Measurements from ENCODE around the gene CBX7. TPM values are rescaled to one million over a fixed set of nuclear protein-coding genes. Genes with fewer than 3 reads are reported as not detected.
A peak's percentile ranks its signal among the peaks of the same experiment; 100 is the strongest.

Gene CBX7
- total and polyA plus RNA-seq, 12 donors: 34.5 to 85.8 (median 75.8) TPM

- Histone ChIP-seq H3K27me3 (peaks cover 0 to 18% (median 0%) of the 10 kb centered on the region in 7 donors), H3K9me3 (no peaks in the 10 kb centered on the region), H3K36me3 (peaks cover 0 to 31% (median 0%) of the 10 kb centered on the region in 9 donors), H3K4me1 (peaks cover 14 to 74% (median 62%) of the 10 kb centered on the region in 9 donors), H3K27ac (peak overlapping the region in 8 of 10 donors; percentile 18 to 97 (median 95)), H3K4me3 (peak overlapping the region in 7 of 10 donors; percentile 87 to 99 (median 96))
- TF ChIP-seq CTCF (IDR thresholded peaks at IDR 0.05): no peak
- ATAC-seq: peak in 1 of 8 donors; percentile 2
- intact Hi-C loops (cut with DNase I): loop anchor here in 2 of 10 donors (5.0 kb wide), 3 partner anchors 166 to 891 kb away; partner anchors contain the start of gene RPL3 (in 2 of the 2)
- WGBS, 2 donors: 48 to 55% methylated on average over 6 of the region's 6 CpGs
- DNase-seq: no peak
Measured at GRCh38 chr22:39150848-39151215, 1.6 kb downstream of the CBX7 start.

- peak overlapping the region in 2 of 10 donors; percentile 93 to 99 for H3K4me3 ChIP-seq
- H3K27ac ChIP-seq: peak overlapping the region in 7 of 10 donors; percentile 18 to 97 (median 94)
- peaks cover 14 to 75% (median 63%) of the 10 kb centered on the region in 9 donors for H3K4me1 ChIP-seq
- WGBS, 2 donors: 76 to 82% methylated on average over 16 of the region's 16 CpGs
- ATAC-seq (no peak), DNase-seq (no peak)
- peaks cover 0 to 18% (median 0%) of the 10 kb centered on the region in 7 donors for H3K27me3 ChIP-seq
- no peak for TF ChIP-seq CTCF (IDR thresholded peaks at IDR 0.05)
- no peaks in the 10 kb centered on the region for H3K9me3 ChIP-seq
- intact Hi-C loops (cut with DNase I): loop anchor here in 2 of 10 donors (5.0 kb wide), 3 partner anchors 167 to 892 kb away; partner anchors contain the start of gene RPL3 (in 2 of the 2)
- H3K36me3 ChIP-seq: peaks cover 0 to 31% (median 0%) of the 10 kb centered on the region in 9 donors
Measured at GRCh38 chr22:39149915-39150847, 2.3 kb downstream of the CBX7 start.

DNA sequence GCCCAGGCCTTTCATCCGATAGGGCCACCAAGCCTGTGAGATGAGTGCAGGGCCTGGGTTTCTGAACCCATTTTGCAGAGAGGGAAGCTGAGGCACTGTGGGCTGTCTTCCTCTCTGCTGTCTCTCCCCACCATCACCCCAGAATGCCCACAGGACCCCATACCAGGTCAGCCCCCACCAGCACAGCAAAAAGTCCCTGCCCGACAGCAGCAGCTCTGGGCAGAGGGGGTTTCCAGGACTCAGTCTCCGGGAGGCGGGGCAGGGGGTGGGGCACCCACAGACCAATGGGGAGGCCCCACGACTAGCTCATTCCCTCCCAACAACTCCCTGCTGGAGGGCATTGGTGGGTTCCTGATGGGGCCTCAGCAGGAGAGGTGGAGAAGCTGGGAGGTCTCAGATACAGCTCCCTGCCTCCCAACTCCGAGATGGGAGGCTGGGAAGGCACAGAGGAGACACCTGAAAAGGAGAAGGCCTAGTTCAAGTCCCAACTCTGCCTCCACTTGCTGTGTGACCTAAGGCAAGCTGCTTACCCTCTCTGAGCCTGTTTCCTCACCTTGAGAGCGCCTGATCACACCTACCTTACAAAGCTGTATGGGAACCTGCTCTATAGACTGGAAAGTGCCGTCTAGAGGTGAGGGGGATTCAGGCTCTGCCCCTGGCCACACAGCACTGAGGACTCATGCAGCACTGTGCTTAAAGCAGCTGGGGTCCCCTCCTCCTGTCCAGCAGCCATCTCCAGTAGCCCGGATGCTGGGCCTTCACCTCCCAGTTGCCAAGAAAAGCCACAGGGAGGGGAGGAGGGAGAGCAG lies 3.5 kb downstream of the CBX7 start:
- TF ChIP-seq CTCF (IDR thresholded peaks at IDR 0.05): no peak
- no peaks in the 10 kb centered on the region for H3K9me3 ChIP-seq
- ATAC-seq (no peak), DNase-seq (peak in 1 of 2 donors; percentile 58)
- intact Hi-C loops (cut with DNase I): no loop called here
- peaks cover 0 to 31% (median 0%) of the 10 kb centered on the region in 9 donors for H3K36me3 ChIP-seq
- H3K4me3 ChIP-seq: no peak overlapping the region
- peak overlapping the region in 8 of 10 donors; percentile 31 to 96 (median 66) for H3K27ac ChIP-seq
- peaks cover 0 to 11% (median 0%) of the 10 kb centered on the region in 7 donors for H3K27me3 ChIP-seq
- 57 to 66% methylated on average over 9 of the region's 9 CpGs for WGBS, 2 donors
- H3K4me1 ChIP-seq: peaks cover 14 to 88% (median 75%) of the 10 kb centered on the region in 9 donors

Measured in heart right ventricle (tissue), 16 donors.